ENCODE data around the gene ZNF254. TPM values are rescaled to one million over a fixed set of nuclear protein-coding genes. Genes with fewer than 3 reads are reported as not detected.

ZNF254 gene
- 8.1 and 8.9 TPM in 2 replicates for total RNA-seq

DNA sequence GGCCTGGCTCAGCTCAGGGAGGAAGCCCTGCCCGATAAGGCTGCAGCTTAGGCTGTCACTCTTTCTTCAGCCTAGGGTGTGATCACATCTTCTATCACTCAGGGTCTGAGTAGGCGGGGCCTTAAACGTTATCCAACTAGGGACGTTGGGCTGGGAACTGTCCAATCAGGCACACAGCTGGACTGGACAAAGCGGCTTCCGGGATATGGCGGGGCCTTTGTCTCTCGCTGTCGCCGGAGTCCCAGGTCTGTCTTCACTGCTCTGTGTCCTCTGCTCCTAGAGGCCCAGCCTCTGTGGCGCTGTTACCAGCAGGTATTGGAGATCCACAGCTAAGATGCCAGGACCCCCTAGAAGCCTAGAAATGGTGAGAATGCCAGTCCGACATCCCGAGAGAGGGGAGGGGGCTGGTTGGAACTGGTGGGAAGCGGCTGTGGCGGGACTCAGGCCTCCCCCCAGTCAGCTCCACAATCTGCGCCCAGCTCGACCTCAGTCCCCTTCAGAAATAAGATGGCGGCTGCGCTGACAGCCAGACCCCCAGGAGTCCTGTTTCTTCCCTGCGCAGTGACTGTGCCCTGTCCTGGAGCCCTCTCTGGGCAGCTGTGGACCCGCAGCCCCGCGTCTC is at the start of gene ZNF254:
Gene ZNF254 (plus strand): TSS at position 214 of the 622 bp plus-strand sequence. CDS start 121 bp downstream, at position 335.

Other genes with a start within 250 kb of the ZNF254 start
- gene ZNF726, start 172.3 kb upstream of the ZNF254 start, total RNA-seq: 2.9 and 5.5 TPM in 2 replicates